GM18517 (cell line): Measurements from ENCODE around the gene TESMIN.

Experiments
- ATAC-seq: cut with Tn5 transposase; IDR thresholded peaks from one replicate; pipeline ENCODE4 v1.9.1; 2021; ENCODE audit warnings: mild to moderate bottlenecking, moderate library complexity; ENCODE audit not compliant: unreplicated experiment

TESMIN gene

GRCh38 chr11:68751331-68751856 is at the start of gene TESMIN:
TSS of gene TESMIN (minus strand) at chr11:68751520. CDS start at chr11:68750660, 860 bp downstream.
- ATAC-seq: no peak

GRCh38 chr11:68798221-68798813 is 47.0 kb upstream of the TESMIN start:
- ATAC-seq: no peak

GRCh38 chr11:68796801-68797200 is 45.5 kb upstream of the TESMIN start:
- no peak for ATAC-seq

- no peak for ATAC-seq
These were observed 41.2 kb upstream of the TESMIN start for GRCh38 chr11:68792400-68792966.

GRCh38 chr11:68784653-68785052 is 33.3 kb upstream of the TESMIN start:
- no peak for ATAC-seq

GRCh38 chr11:68783216-68783821 is 32.0 kb upstream of the TESMIN start:
- no peak for ATAC-seq

GRCh38 chr11:68782711-68783110 is 31.4 kb upstream of the TESMIN start:
- ATAC-seq: no peak

GRCh38 chr11:68780829-68781228 is 29.5 kb upstream of the TESMIN start:
- ATAC-seq: no peak

GRCh38 chr11:68778205-68778604 is 26.9 kb upstream of the TESMIN start:
- ATAC-seq: no peak

GRCh38 chr11:68776442-68777235 is 25.3 kb upstream of the TESMIN start:
- ATAC-seq: no peak

GRCh38 chr11:68775951-68776388 is 24.6 kb upstream of the TESMIN start:
- no peak for ATAC-seq

- ATAC-seq: no peak
These were observed 22.9 kb upstream of the TESMIN start for GRCh38 chr11:68774194-68774585.

GRCh38 chr11:68773521-68774193 is 22.3 kb upstream of the TESMIN start:
- ATAC-seq: no peak

- no peak for ATAC-seq
These were observed 21.6 kb upstream of the TESMIN start for GRCh38 chr11:68772936-68773335.

- ATAC-seq: no peak
These were observed 19.5 kb upstream of the TESMIN start for GRCh38 chr11:68770781-68771180.

GRCh38 chr11:68767672-68768071 is 16.4 kb upstream of the TESMIN start:
- no peak for ATAC-seq

- no peak for ATAC-seq
These were observed 15.5 kb upstream of the TESMIN start for GRCh38 chr11:68766786-68767185.

GRCh38 chr11:68764746-68765145 is 13.4 kb upstream of the TESMIN start:
- ATAC-seq: no peak

- no peak for ATAC-seq
These were observed 12.8 kb upstream of the TESMIN start for GRCh38 chr11:68763926-68764657.

GRCh38 chr11:68763181-68763721 is 11.9 kb upstream of the TESMIN start:
- ATAC-seq: no peak
